ENCODE data around the gene LZTR1. TPM values are rescaled to one million over a fixed set of nuclear protein-coding genes. Genes with fewer than 3 reads are reported as not detected.
"Not testable (repeated sequence)": the region's sequence is repeated elsewhere in the genome, so short reads cannot be mapped to it uniquely, and the experiment has no call there.

The LZTR1 gene
- 37.2 and 41.3 TPM in 2 replicates for total RNA-seq (2022)
- percentile 45 among the genes with signal in this experiment for Bru-seq, nascent RNA
- percentile 61 among the genes with signal in this experiment for BruChase-seq, experiment 1, labeled RNA remaining after a 2-hour chase
- BruChase-seq, experiment 2, labeled RNA remaining after a 6-hour chase = percentile 70 among the genes with signal in this experiment
- long read RNA-seq, partial matches to known transcripts = 3 of 16 reads
- long read RNA-seq, other reads (novel, unspliced or antisense) = 12 of 16 reads

DNA sequence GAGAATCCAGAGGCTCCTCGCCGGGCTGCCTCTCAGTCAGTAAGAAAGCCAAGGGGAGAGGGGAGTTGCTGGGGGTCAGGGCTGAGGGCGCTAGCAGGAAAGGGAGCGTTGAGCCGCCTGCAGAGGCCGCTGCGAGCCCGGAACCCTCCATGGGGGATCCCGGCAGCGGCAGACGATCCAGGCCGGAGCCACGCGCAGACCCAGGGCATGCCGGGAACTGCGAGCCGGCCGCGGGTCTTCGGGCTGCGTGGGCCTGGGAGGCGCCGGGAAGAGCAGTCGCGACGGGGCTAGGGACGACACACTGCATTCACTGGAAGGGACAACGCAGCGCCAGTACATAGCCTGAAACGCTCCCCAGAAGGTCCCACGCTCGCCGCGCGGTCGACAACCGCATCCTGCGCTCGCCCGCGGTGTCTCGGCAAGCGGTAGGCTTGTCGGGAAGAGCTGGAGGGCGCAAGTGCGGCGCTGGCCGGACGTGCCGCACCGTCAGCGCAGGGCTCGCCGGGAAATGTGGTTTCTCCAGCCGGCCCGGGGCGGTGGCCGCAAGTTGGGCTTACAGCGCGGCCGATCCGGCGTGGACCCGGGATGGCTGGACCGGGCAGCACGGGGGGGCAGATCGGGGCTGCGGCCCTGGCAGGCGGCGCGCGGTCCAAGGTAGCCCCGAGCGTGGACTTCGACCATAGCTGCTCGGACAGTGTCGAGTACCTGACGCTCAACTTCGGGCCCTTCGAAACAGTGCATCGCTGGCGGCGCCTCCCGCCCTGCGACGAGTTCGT lies at the start of gene LZTR1:
Gene LZTR1 (plus strand): TSS at position 511 of the 776 bp plus-strand sequence. CDS start 75 bp downstream, at position 586.
- H3K4me3 ChIP-seq (ENCODE audit: low read depth, low read length) = peak within 1 kb of the TSS; percentile 95
- Mint-ChIP-seq H3K36me3 (ENCODE audit: insufficient read depth, unreplicated experiment) (peaks cover 8% of the 10 kb centered on the region), H3K27ac (ENCODE audit: unreplicated experiment) (peak within 1 kb of the TSS; percentile 71), H3K4me3 (ENCODE audit: unreplicated experiment) (peak within 1 kb of the TSS; percentile 85), H3K9me3 (ENCODE audit: unreplicated experiment) (peaks cover 8% of the 10 kb centered on the region), H3K27me3 (ENCODE audit: insufficient read depth, unreplicated experiment) (no peaks in the 10 kb centered on the region), H3K4me1 (ENCODE audit: low read depth, unreplicated experiment) (no peaks in the 10 kb centered on the region)
- ChIA-PET CTCF (interaction anchor here (0.6 to 1.6 kb wide), 12 partner anchors 9 to 178 kb away, joined by 3 to 17 read pairs (median 6); partner anchors contain the start of genes AIFM3 and CRKL), POLR2A (interaction anchor here (0.5 to 1.8 kb wide), 12 partner anchors 9 to 204 kb away, joined by 3 to 19 read pairs (median 5); partner anchors contain the start of genes CRKL, P2RX6 and THAP7)
- no peaks in the 10 kb centered on the region for H3K36me3 ChIP-seq (ENCODE audit: control insufficient read depth, insufficient read depth, low read length)
- H3K9me3 ChIP-seq = 0 out of 2 replicates have a peak, but pooled peaks cover 3% of the 10 kb centered on the region
- H3K27me3 ChIP-seq (replicated peaks; ENCODE audit: control insufficient read depth, insufficient read depth, low read length) = no peaks in the 10 kb centered on the region
- intact Hi-C loops (cut with micrococcal nuclease; ENCODE audit: unreplicated experiment) = loop anchor here (1.0 kb wide), 1 partner anchor 20 kb away; the partner anchor contains the start of gene THAP7
- TSS peak; percentile 21 for BruUV-seq (replicated peaks)
- H3K4me1 ChIP-seq = peaks cover 14% of the 10 kb centered on the region; the same call in 1 of the 2 replicates
- TF ChIP-seq, protein P1, sequence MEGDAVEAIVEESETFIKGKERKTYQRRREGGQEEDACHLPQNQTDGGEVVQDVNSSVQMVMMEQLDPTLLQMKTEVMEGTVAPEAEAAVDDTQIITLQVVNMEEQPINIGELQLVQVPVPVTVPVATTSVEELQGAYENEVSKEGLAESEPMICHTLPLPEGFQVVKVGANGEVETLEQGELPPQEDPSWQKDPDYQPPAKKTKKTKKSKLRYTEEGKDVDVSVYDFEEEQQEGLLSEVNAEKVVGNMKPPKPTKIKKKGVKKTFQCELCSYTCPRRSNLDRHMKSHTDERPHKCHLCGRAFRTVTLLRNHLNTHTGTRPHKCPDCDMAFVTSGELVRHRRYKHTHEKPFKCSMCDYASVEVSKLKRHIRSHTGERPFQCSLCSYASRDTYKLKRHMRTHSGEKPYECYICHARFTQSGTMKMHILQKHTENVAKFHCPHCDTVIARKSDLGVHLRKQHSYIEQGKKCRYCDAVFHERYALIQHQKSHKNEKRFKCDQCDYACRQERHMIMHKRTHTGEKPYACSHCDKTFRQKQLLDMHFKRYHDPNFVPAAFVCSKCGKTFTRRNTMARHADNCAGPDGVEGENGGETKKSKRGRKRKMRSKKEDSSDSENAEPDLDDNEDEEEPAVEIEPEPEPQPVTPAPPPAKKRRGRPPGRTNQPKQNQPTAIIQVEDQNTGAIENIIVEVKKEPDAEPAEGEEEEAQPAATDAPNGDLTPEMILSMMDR (IDR thresholded peaks at IDR 0.05; ENCODE audit: insufficient read depth in 1 of 2, low read depth in 1 of 2, low read length in 1 of 2, severe bottlenecking in 1 of 2, unreplicated experiment in 1 of 2) = peak; percentile 51 to 84
- DNase-seq = peak; percentile 78 to 88

GRCh38 chr22:20933910-20934309 lies 48.2 kb upstream of the LZTR1 start:
- H3K36me3 ChIP-seq (ENCODE audit: control insufficient read depth, insufficient read depth, low read length) = peaks cover 1% of the 10 kb centered on the region
- Mint-ChIP-seq H3K9me3 (ENCODE audit: unreplicated experiment) (no peaks in the 10 kb centered on the region), H3K36me3 (ENCODE audit: insufficient read depth, unreplicated experiment) (peaks cover 46% of the 10 kb centered on the region), H3K27ac (ENCODE audit: unreplicated experiment) (no peak overlapping the region), H3K4me1 (ENCODE audit: low read depth, unreplicated experiment) (peaks cover 21% of the 10 kb centered on the region), H3K27me3 (ENCODE audit: insufficient read depth, unreplicated experiment) (no peaks in the 10 kb centered on the region), H3K4me3 (ENCODE audit: unreplicated experiment) (no peak overlapping the region)
- H3K27me3 ChIP-seq (replicated peaks; ENCODE audit: control insufficient read depth, insufficient read depth, low read length) = no peaks in the 10 kb centered on the region
- intact Hi-C loops (cut with micrococcal nuclease; ENCODE audit: unreplicated experiment) = no loop called here
- TSS peak; percentile 12 for BruUV-seq (replicated peaks)
- no peak overlapping the region for H3K4me3 ChIP-seq (ENCODE audit: low read depth, low read length)
- peaks cover 22% of the 10 kb centered on the region for H3K4me1 ChIP-seq
- ChIA-PET POLR2A (no interaction called here), CTCF (no interaction called here)
- H3K9me3 ChIP-seq = no peaks in the 10 kb centered on the region
- DNase-seq = no peak
- TF ChIP-seq, protein P1 (IDR thresholded peaks at IDR 0.05; ENCODE audit: insufficient read depth in 1 of 2, low read depth in 1 of 2, low read length in 1 of 2, severe bottlenecking in 1 of 2, unreplicated experiment in 1 of 2) = no peak

DNA sequence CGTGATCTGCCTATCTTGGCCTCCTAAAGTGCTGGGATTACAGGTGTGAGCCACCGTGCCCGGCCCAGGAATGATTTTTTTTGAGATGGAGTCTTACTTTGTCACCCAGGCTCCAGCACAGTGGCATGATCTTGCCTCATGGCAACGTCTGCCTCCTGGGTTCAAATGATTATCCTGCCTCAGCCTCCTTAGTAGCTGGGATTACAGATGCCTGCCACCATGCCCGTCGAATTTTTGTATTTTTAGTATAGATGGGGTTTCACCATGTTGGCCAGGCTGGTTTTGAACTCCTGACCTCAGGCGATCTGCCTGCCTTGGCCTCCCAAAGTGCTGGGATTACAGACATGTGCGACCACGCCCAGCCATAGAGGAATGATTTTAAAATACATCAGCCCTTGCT lies 47.0 kb upstream of the LZTR1 start:
- H3K4me3 Mint-ChIP-seq (ENCODE audit: unreplicated experiment); DNase-seq; CTCF ChIA-PET; POLR2A ChIA-PET; H3K27ac Mint-ChIP-seq (ENCODE audit: unreplicated experiment); H3K4me3 ChIP-seq (ENCODE audit: low read depth, low read length); H3K9me3 ChIP-seq; intact Hi-C loops (cut with micrococcal nuclease; ENCODE audit: unreplicated experiment); H3K36me3 ChIP-seq (ENCODE audit: control insufficient read depth, insufficient read depth, low read length); BruUV-seq (replicated peaks); H3K27me3 Mint-ChIP-seq (ENCODE audit: insufficient read depth, unreplicated experiment); H3K27me3 ChIP-seq (replicated peaks; ENCODE audit: control insufficient read depth, insufficient read depth, low read length); H3K9me3 Mint-ChIP-seq (ENCODE audit: unreplicated experiment): not testable (repeated sequence)
- peaks cover 47% of the 10 kb centered on the region for H3K36me3 Mint-ChIP-seq (ENCODE audit: insufficient read depth, unreplicated experiment)
- H3K4me1 ChIP-seq = peaks cover 22% of the 10 kb centered on the region
- peaks cover 21% of the 10 kb centered on the region for H3K4me1 Mint-ChIP-seq (ENCODE audit: low read depth, unreplicated experiment)

DNA sequence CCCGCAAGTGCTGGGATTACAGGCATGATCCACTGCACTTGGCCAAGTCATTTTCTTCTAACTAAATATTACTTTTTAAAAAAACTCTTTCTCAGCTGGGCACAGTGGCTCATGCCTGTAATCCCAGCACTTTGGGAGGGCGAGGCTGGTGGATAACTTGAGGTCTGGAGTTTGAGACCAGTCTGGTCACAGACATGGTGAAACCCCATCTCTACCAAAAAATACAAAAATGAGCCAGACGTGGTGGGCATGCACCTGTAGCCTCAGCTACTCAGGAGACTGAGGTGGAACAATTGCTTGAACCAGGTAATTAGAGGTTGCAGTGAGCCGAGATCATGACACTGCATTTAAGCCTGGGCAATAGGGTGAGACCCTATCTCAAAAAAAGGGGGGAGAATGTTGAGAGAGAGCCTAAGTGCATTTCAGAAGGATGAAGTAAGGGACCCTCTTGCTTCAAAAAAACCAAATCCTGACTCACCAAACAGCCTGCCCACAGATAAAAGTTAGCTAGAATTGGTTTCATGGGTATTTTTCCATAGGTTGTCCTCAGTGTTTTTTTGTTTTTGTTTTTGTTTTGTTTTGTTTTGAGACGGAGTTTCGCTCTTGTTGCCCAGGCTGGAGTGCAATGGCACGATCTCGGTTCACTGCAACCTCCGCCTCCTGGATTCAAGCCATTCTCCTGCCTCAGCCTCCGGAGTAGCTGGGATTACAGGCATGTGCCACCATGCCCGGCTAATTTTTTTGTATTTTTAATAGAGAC lies 46.1 kb upstream of the LZTR1 start:
- H3K4me1 Mint-ChIP-seq (ENCODE audit: low read depth, unreplicated experiment) = peaks cover 28% of the 10 kb centered on the region
- H3K36me3 ChIP-seq (ENCODE audit: control insufficient read depth, insufficient read depth, low read length); H3K4me3 ChIP-seq (ENCODE audit: low read depth, low read length); DNase-seq; H3K9me3 ChIP-seq; H3K27ac Mint-ChIP-seq (ENCODE audit: unreplicated experiment); H3K27me3 ChIP-seq (replicated peaks; ENCODE audit: control insufficient read depth, insufficient read depth, low read length); H3K27me3 Mint-ChIP-seq (ENCODE audit: insufficient read depth, unreplicated experiment); intact Hi-C loops (cut with micrococcal nuclease; ENCODE audit: unreplicated experiment); H3K4me3 Mint-ChIP-seq (ENCODE audit: unreplicated experiment); BruUV-seq (replicated peaks); H3K9me3 Mint-ChIP-seq (ENCODE audit: unreplicated experiment): not testable (repeated sequence)
- peaks cover 56% of the 10 kb centered on the region for H3K36me3 Mint-ChIP-seq (ENCODE audit: insufficient read depth, unreplicated experiment)
- CTCF ChIA-PET = interaction anchor here (1.8 kb wide), 1 partner anchor 50 kb away, joined by 11 read pairs; no protein-coding TSS in a partner anchor
- POLR2A ChIA-PET = interaction anchor here (1.0 kb wide), 1 partner anchor 50 kb away, joined by 6 read pairs; no protein-coding TSS in a partner anchor
- H3K4me1 ChIP-seq = peaks cover 22% of the 10 kb centered on the region

Data from Caco-2 (cell line).